SJCRH30 (cell line): Measurements from ENCODE around the gene EGFR. TPM values are rescaled to one million over a fixed set of nuclear protein-coding genes. Genes with fewer than 3 reads are reported as not detected.

Experiments used
- DNase-seq, 2 experiments: peaks; one replicate each; pipeline ENCODE4 v3.0.0-alpha.2; 2015 to 2020
- H3K27ac ChIP-seq: fragments of 250-450 bp; sonication (Bioruptor Pico); 2 replicates; pipeline ENCODE4 v1.5.1; 2020; ENCODE audit warnings: mild to moderate bottlenecking, moderate library complexity
- H3K27me3 ChIP-seq: fragments of 250-450 bp; sonication (Bioruptor Pico); 2 replicates; pipeline ENCODE4 v1.5.1; 2020; ENCODE audit warnings: mild to moderate bottlenecking, moderate library complexity
- H3K36me3 ChIP-seq: fragments of 250-450 bp; sonication (Bioruptor Pico); 2 replicates; pipeline ENCODE4 v1.5.1; 2020; ENCODE audit warnings: mild to moderate bottlenecking, moderate library complexity
- H3K4me1 ChIP-seq: fragments of 250-450 bp; sonication (Bioruptor Pico); 2 replicates; pipeline ENCODE4 v1.5.1; 2020; ENCODE audit warnings: mild to moderate bottlenecking, moderate library complexity
- H3K4me3 ChIP-seq: fragments of 250-450 bp; sonication (Bioruptor Pico); 2 replicates; pipeline ENCODE4 v1.5.1; 2020; ENCODE audit warnings: mild to moderate bottlenecking, moderate library complexity
- H3K9me3 ChIP-seq: fragments of 250-450 bp; sonication (Bioruptor Pico); replicated peaks from 2 replicates; pipeline ENCODE4 v1.5.1; 2020; ENCODE audit warnings: mild to moderate bottlenecking, moderate library complexity
- total RNA-seq: library from RNA; depleted of rRNA; stranded (reverse); fragments of >200 nt; shearing (Covaris generic); gene quantifications from 2 replicates; pipeline ENCODE4 v1.2.3, GENCODE V29; 2014

The EGFR gene
- total RNA-seq, 1 experiment from 2014 or later: 8.3 TPM

DNA sequence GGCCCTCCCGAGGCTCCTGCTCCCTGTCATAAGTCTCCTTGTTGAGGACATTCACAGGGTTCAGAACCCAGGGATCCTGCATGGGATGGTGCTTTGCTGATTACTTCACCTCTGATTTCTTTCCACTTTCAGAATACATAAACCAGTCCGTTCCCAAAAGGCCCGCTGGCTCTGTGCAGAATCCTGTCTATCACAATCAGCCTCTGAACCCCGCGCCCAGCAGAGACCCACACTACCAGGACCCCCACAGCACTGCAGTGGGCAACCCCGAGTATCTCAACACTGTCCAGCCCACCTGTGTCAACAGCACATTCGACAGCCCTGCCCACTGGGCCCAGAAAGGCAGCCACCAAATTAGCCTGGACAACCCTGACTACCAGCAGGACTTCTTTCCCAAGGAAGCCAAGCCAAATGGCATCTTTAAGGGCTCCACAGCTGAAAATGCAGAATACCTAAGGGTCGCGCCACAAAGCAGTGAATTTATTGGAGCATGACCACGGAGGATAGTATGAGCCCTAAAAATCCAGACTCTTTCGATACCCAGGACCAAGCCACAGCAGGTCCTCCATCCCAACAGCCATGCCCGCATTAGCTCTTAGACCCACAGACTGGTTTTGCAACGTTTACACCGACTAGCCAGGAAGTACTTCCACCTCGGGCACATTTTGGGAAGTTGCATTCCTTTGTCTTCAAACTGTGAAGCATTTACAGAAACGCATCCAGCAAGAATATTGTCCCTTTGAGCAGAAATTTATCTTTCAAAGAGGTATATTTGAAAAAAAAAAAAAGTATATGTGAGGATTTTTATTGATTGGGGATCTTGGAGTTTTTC lies 186.5 kb downstream of the EGFR start:
- H3K36me3 ChIP-seq: peaks cover 11% of the 10 kb centered on the region; the same call in 1 of the 2 replicates
- no peaks in the 10 kb centered on the region for H3K4me1 ChIP-seq
- H3K9me3 ChIP-seq: no peaks in the 10 kb centered on the region
- H3K27me3 ChIP-seq: no peaks in the 10 kb centered on the region
- H3K4me3 ChIP-seq: no peak overlapping the region
- no peak for DNase-seq
- no peak overlapping the region for H3K27ac ChIP-seq

GRCh38 chr7:55206235-55207029 lies 187.6 kb downstream of the EGFR start:
- H3K9me3 ChIP-seq: no peaks in the 10 kb centered on the region
- peaks cover 11% of the 10 kb centered on the region; the same call in 1 of the 2 replicates for H3K36me3 ChIP-seq
- H3K27ac ChIP-seq: no peak overlapping the region
- H3K4me3 ChIP-seq: no peak overlapping the region
- H3K27me3 ChIP-seq: no peaks in the 10 kb centered on the region
- DNase-seq: no peak
- H3K4me1 ChIP-seq: no peaks in the 10 kb centered on the region

DNA sequence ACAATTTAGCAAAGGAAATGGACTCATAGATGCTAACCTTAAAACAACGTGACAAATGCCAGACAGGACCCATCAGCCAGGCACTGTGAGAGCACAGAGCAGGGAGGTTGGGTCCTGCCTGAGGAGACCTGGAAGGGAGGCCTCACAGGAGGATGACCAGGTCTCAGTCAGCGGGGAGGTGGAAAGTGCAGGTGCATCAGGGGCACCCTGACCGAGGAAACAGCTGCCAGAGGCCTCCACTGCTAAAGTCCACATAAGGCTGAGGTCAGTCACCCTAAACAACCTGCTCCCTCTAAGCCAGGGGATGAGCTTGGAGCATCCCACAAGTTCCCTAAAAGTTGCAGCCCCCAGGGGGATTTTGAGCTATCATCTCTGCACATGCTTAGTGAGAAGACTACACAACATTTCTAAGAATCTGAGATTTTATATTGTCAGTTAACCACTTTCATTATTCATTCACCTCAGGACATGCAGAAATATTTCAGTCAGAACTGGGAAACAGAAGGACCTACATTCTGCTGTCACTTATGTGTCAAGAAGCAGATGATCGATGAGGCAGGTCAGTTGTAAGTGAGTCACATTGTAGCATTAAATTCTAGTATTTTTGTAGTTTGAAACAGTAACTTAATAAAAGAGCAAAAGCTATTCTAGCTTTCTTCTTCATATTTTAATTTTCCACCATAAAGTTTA lies 188.8 kb downstream of the EGFR start:
- Histone ChIP-seq H3K36me3 (peaks cover 11% of the 10 kb centered on the region; the same call in 1 of the 2 replicates), H3K27ac (no peak overlapping the region), H3K9me3 (no peaks in the 10 kb centered on the region), H3K27me3 (no peaks in the 10 kb centered on the region), H3K4me3 (no peak overlapping the region), H3K4me1 (no peaks in the 10 kb centered on the region)
- DNase-seq: no peak

DNA sequence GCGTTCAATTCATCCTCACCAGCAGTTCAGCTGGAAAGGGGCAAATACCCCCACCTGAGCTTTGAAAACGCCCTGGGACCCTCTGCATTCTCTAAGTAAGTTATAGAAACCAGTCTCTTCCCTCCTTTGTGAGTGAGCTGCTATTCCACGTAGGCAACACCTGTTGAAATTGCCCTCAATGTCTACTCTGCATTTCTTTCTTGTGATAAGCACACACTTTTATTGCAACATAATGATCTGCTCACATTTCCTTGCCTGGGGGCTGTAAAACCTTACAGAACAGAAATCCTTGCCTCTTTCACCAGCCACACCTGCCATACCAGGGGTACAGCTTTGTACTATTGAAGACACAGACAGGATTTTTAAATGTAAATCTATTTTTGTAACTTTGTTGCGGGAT lies 190.5 kb downstream of the EGFR start:
- Histone ChIP-seq H3K36me3 (peaks cover under 1% of the 10 kb centered on the region; the same call in 1 of the 2 replicates), H3K27ac (no peak overlapping the region), H3K27me3 (no peaks in the 10 kb centered on the region), H3K4me3 (no peak overlapping the region), H3K4me1 (no peaks in the 10 kb centered on the region), H3K9me3 (no peaks in the 10 kb centered on the region)
- DNase-seq: no peak

DNA sequence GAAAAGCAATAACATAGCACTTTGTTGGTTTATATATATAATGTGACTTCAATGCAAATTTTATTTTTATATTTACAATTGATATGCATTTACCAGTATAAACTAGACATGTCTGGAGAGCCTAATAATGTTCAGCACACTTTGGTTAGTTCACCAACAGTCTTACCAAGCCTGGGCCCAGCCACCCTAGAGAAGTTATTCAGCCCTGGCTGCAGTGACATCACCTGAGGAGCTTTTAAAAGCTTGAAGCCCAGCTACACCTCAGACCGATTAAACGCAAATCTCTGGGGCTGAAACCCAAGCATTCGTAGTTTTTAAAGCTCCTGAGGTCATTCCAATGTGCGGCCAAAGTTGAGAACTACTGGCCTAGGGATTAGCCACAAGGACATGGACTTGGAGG lies 191.4 kb downstream of the EGFR start:
- Histone ChIP-seq H3K27me3 (no peaks in the 10 kb centered on the region), H3K27ac (no peak overlapping the region), H3K9me3 (no peaks in the 10 kb centered on the region), H3K4me3 (no peak overlapping the region), H3K4me1 (no peaks in the 10 kb centered on the region), H3K36me3 (no peaks in the 10 kb centered on the region; the same call in 1 of the 2 replicates)
- no peak for DNase-seq

GRCh38 chr7:55210716-55211115 lies 191.9 kb downstream of the EGFR start:
- H3K9me3 ChIP-seq: no peaks in the 10 kb centered on the region
- DNase-seq: no peak
- no peaks in the 10 kb centered on the region for H3K4me1 ChIP-seq
- H3K36me3 ChIP-seq: no peaks in the 10 kb centered on the region; the same call in 1 of the 2 replicates
- H3K27ac ChIP-seq: no peak overlapping the region
- H3K27me3 ChIP-seq: no peaks in the 10 kb centered on the region
- no peak overlapping the region for H3K4me3 ChIP-seq

- no peaks in the 10 kb centered on the region for H3K9me3 ChIP-seq
- no peak overlapping the region for H3K4me3 ChIP-seq
- H3K36me3 ChIP-seq: no peaks in the 10 kb centered on the region
- no peaks in the 10 kb centered on the region for H3K4me1 ChIP-seq
- H3K27me3 ChIP-seq: no peaks in the 10 kb centered on the region
- H3K27ac ChIP-seq: no peak overlapping the region
- no peak for DNase-seq
These were observed 192.9 kb downstream of the EGFR start for GRCh38 chr7:55211726-55212125.

GRCh38 chr7:55212176-55212575 lies 193.4 kb downstream of the EGFR start:
- Histone ChIP-seq H3K27ac (no peak overlapping the region), H3K4me3 (no peak overlapping the region), H3K27me3 (no peaks in the 10 kb centered on the region), H3K4me1 (no peaks in the 10 kb centered on the region), H3K9me3 (no peaks in the 10 kb centered on the region), H3K36me3 (no peaks in the 10 kb centered on the region)
- no peak for DNase-seq

DNA sequence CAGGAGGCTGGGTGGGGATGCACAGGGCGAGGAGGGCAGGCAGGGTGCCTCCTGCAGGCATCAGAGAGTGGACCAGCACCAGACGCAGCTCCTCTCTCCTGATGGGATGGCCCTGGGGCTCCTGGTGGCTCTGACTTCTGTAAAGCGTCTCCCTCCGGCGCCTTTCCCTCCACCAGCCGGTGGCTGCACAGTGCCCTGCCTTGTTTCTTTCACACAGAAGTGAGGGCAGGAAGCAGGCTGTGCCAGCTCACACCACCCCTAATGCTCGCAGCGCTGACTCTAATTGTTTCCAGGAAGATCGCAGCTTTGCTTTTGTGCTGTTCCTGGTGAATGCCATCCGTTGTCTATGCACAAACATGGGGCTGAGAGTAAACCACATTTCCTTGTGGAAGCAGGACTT lies 194.0 kb downstream of the EGFR start:
- no peaks in the 10 kb centered on the region for H3K36me3 ChIP-seq
- no peak overlapping the region for H3K27ac ChIP-seq
- no peaks in the 10 kb centered on the region for H3K27me3 ChIP-seq
- no peaks in the 10 kb centered on the region for H3K4me1 ChIP-seq
- no peaks in the 10 kb centered on the region for H3K9me3 ChIP-seq
- no peak overlapping the region for H3K4me3 ChIP-seq
- no peak for DNase-seq

- Histone ChIP-seq H3K27me3 (no peaks in the 10 kb centered on the region), H3K4me1 (no peaks in the 10 kb centered on the region), H3K36me3 (no peaks in the 10 kb centered on the region), H3K4me3 (no peak overlapping the region), H3K27ac (no peak overlapping the region), H3K9me3 (no peaks in the 10 kb centered on the region)
- DNase-seq: no peak
These were observed 195.9 kb downstream of the EGFR start for GRCh38 chr7:55214707-55215106.

GRCh38 chr7:55223023-55223422 lies 204.2 kb downstream of the EGFR start:
- Histone ChIP-seq H3K4me3 (no peak overlapping the region), H3K9me3 (no peaks in the 10 kb centered on the region; the same call in 1 of the 2 replicates), H3K27me3 (no peaks in the 10 kb centered on the region), H3K27ac (no peak overlapping the region), H3K36me3 (no peaks in the 10 kb centered on the region), H3K4me1 (no peaks in the 10 kb centered on the region)
- no peak for DNase-seq

DNA sequence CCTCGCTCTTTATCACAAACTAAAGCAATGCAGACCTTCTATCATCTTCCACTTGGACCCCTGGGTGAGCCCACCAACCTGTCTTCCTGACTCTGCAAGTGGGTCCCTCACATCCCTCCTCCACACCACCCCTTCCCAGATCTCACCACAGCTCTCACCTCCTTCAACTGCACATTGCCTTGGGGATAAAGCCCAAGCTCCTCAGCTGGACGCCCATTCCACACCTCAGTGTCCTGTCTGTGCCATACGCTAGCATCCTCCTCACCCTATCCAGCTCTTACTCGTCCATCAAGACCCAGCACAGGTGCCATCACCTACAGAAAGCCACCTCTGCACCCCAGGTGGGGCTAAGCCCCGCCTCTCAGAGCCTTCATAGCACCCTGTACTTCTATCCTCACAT lies 205.3 kb downstream of the EGFR start:
- no peak overlapping the region for H3K27ac ChIP-seq
- H3K27me3 ChIP-seq: no peaks in the 10 kb centered on the region
- H3K36me3 ChIP-seq: no peaks in the 10 kb centered on the region
- H3K4me1 ChIP-seq: no peaks in the 10 kb centered on the region
- H3K4me3 ChIP-seq: no peak overlapping the region
- no peaks in the 10 kb centered on the region; the same call in 1 of the 2 replicates for H3K9me3 ChIP-seq
- no peak for DNase-seq

DNA sequence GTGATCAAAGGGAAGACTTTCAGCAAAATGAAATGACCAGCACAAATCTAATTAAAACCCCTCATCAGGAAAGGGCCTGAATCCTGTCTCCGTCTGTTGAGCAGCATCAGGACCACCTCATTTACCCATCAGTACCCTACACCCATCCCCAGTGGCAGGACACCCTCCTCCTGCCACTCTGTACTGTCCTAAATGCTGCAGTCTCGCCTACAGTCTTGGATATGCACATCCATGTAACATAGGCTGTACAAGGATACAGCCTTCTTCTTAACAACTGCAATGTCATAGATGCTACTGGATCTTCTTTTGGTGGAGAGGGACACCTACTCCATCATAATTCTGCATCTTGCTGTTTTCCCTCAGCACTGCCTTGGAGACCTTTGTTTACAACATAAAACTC lies 206.0 kb downstream of the EGFR start:
- H3K9me3 ChIP-seq: no peaks in the 10 kb centered on the region; the same call in 1 of the 2 replicates
- H3K36me3 ChIP-seq: no peaks in the 10 kb centered on the region
- no peak overlapping the region for H3K4me3 ChIP-seq
- H3K27me3 ChIP-seq: no peaks in the 10 kb centered on the region
- no peaks in the 10 kb centered on the region for H3K4me1 ChIP-seq
- DNase-seq: no peak
- H3K27ac ChIP-seq: no peak overlapping the region

DNA sequence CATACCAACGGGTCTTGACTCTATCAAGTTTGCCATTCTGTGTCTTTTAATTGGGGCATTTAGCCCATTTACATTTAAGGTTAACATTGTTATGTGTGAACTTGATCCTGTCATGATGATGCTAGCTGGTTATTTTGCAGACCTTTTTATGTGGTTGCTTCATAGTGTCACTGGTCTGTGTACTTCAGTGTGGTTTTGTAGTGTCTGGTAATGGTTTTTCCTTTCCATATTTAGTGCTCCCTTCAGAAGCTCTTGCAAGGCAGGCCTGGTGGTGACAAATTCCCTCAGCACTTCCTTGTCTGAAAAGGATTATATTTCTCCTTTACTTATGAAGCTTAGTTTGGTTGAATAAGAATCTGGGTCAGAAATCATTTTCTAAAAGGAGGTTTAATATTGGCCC lies 211.2 kb downstream of the EGFR start:
- Histone ChIP-seq H3K27ac (no peak overlapping the region), H3K9me3 (no peaks in the 10 kb centered on the region; the same call in 1 of the 2 replicates), H3K36me3 (no peaks in the 10 kb centered on the region), H3K4me1 (no peaks in the 10 kb centered on the region), H3K27me3 (no peaks in the 10 kb centered on the region; the same call in 1 of the 2 replicates), H3K4me3 (no peak overlapping the region)
- no peak for DNase-seq
